ENCODE results near the gene B3GALT2.
"Not testable (repeated sequence)": the region's sequence is repeated elsewhere in the genome, so short reads cannot be mapped to it uniquely, and the experiment has no call there.

Gene B3GALT2

GRCh38 chr1:193185901-193186731 lies at the start of gene B3GALT2:
TSS of gene B3GALT2 (minus strand) at chr1:193186613. CDS start at chr1:193181562, 5,051 bp downstream.
- no peak for DNase-seq

GRCh38 chr1:193234530-193234929 lies 48.1 kb upstream of the B3GALT2 start:
- DNase-seq, result no peak

GRCh38 chr1:193231146-193231545 lies 44.7 kb upstream of the B3GALT2 start:
- not testable (repeated sequence) for DNase-seq

GRCh38 chr1:193229136-193229535 lies 42.7 kb upstream of the B3GALT2 start:
- DNase-seq, result no peak

GRCh38 chr1:193222056-193222615 lies 35.7 kb upstream of the B3GALT2 start:
- no peak for DNase-seq

- DNase-seq, result no peak
Observed at GRCh38 chr1:193221651-193222050, 35.2 kb upstream of the B3GALT2 start.

- no peak for DNase-seq
Observed at GRCh38 chr1:193219391-193219790, 33.0 kb upstream of the B3GALT2 start.

GRCh38 chr1:193216920-193217319 lies 30.5 kb upstream of the B3GALT2 start:
- no peak for DNase-seq

- DNase-seq, result no peak
Observed at GRCh38 chr1:193213998-193214397, 27.6 kb upstream of the B3GALT2 start.

GRCh38 chr1:193212637-193213036 lies 26.2 kb upstream of the B3GALT2 start:
- no peak for DNase-seq

GRCh38 chr1:193211539-193211938 lies 25.1 kb upstream of the B3GALT2 start:
- no peak for DNase-seq

GRCh38 chr1:193210996-193211395 lies 24.6 kb upstream of the B3GALT2 start:
- DNase-seq, result no peak

- no peak for DNase-seq
Observed at GRCh38 chr1:193201021-193201420, 14.6 kb upstream of the B3GALT2 start.

GRCh38 chr1:193199940-193200339 lies 13.5 kb upstream of the B3GALT2 start:
- DNase-seq, result no peak

- no peak for DNase-seq
Observed at GRCh38 chr1:193192586-193192985, 6.2 kb upstream of the B3GALT2 start.

GRCh38 chr1:193190096-193190744 lies 3.8 kb upstream of the B3GALT2 start:
- DNase-seq, result no peak

- DNase-seq, result no peak
Observed at GRCh38 chr1:193189442-193190095, 3.2 kb upstream of the B3GALT2 start.

- not testable (repeated sequence) for DNase-seq
Observed at GRCh38 chr1:193188915-193189314, 2.5 kb upstream of the B3GALT2 start.

- DNase-seq, result no peak
Observed at GRCh38 chr1:193187114-193187513, 701 bp upstream of the B3GALT2 start.

GRCh38 chr1:193185211-193185610 lies 1.2 kb downstream of the B3GALT2 start:
- DNase-seq, result no peak

- no peak for DNase-seq
Observed at GRCh38 chr1:193184776-193185175, 1.6 kb downstream of the B3GALT2 start.

- no peak for DNase-seq
Observed at GRCh38 chr1:193183019-193183627, 3.3 kb downstream of the B3GALT2 start.

GRCh38 chr1:193181985-193182384 lies 4.4 kb downstream of the B3GALT2 start:
- DNase-seq, result no peak

Measured in activated CD4-positive, alpha-beta T cell treated with anti-CD3 and anti-CD28 coated beads, Interleukin-2, amount 50 U/mL, for 4 hours (primary cell).